ENCODE data around the gene TRAPPC12.
A peak's percentile ranks its signal among the peaks of the same experiment; 100 is the strongest.

Gene TRAPPC12

GRCh38 chr2:3486047-3487027 is 106.8 kb downstream of the TRAPPC12 start:
- H3K27ac ChIP-seq: no peak overlapping the region
- H3K9me3 ChIP-seq (ENCODE audit: severe bottlenecking): peaks cover 36% of the 10 kb centered on the region
- no peak overlapping the region for H3K4me3 ChIP-seq (ENCODE audit: low read depth, low read length)

GRCh38 chr2:3487028-3487425 is 107.5 kb downstream of the TRAPPC12 start:
- H3K4me3 ChIP-seq (ENCODE audit: low read depth, low read length): no peak overlapping the region
- DNase-seq: no peak
- TF ChIP-seq CTCF (IDR thresholded peaks at IDR 0.05; ENCODE audit: low read depth, low read length): no peak
- peaks cover 36% of the 10 kb centered on the region for H3K9me3 ChIP-seq (ENCODE audit: severe bottlenecking)
- peaks cover 12% of the 10 kb centered on the region for H3K36me3 ChIP-seq
- no peak overlapping the region for H3K27ac ChIP-seq
- H3K27me3 ChIP-seq (ENCODE audit: insufficient read depth, low read depth, severe bottlenecking): no peaks in the 10 kb centered on the region

More at GRCh38 chr2:3486047-3487027, 106.8 kb downstream of the TRAPPC12 start:
- no peak for TF ChIP-seq CTCF (IDR thresholded peaks at IDR 0.05; ENCODE audit: low read depth, low read length)
- Histone ChIP-seq H3K36me3 (peaks cover 12% of the 10 kb centered on the region), H3K27me3 (ENCODE audit: insufficient read depth, low read depth, severe bottlenecking) (no peaks in the 10 kb centered on the region)
- DNase-seq: no peak

DNA sequence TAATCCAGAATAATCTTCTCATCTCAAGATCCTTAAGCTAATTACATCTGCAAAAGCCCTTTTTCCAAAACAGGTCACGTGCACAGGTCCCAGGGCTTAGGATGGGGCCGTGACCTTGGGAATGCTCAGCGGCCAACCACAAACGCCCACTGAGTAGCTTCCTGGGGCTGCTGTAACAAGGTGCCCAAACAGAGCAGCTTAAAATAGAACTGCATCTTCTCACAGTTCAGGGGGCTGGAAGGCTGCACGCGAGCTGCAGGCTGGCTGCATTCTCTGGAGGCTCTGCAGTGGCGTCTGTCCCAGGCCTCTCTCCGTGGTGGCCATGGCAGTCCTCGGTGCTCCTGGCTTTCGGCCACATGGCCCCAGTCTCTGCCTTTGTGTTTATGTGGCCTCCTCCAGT is 107.9 kb downstream of the TRAPPC12 start:
- H3K4me3 ChIP-seq (ENCODE audit: low read depth, low read length): no peak overlapping the region
- no peak for TF ChIP-seq CTCF (IDR thresholded peaks at IDR 0.05; ENCODE audit: low read depth, low read length)
- H3K27ac ChIP-seq: no peak overlapping the region
- H3K27me3 ChIP-seq (ENCODE audit: insufficient read depth, low read depth, severe bottlenecking): no peaks in the 10 kb centered on the region
- H3K36me3 ChIP-seq: peaks cover 12% of the 10 kb centered on the region
- peaks cover 36% of the 10 kb centered on the region for H3K9me3 ChIP-seq (ENCODE audit: severe bottlenecking)
- peak; percentile 52 for DNase-seq

GRCh38 chr2:3488061-3488531 is 108.6 kb downstream of the TRAPPC12 start:
- Histone ChIP-seq H3K4me3 (ENCODE audit: low read depth, low read length) (no peak overlapping the region), H3K9me3 (ENCODE audit: severe bottlenecking) (peaks cover 36% of the 10 kb centered on the region), H3K27ac (no peak overlapping the region), H3K36me3 (peaks cover 12% of the 10 kb centered on the region), H3K27me3 (ENCODE audit: insufficient read depth, low read depth, severe bottlenecking) (no peaks in the 10 kb centered on the region)
- DNase-seq: no peak
- no peak for TF ChIP-seq CTCF (IDR thresholded peaks at IDR 0.05; ENCODE audit: low read depth, low read length)

GRCh38 chr2:3488855-3489763 is 109.6 kb downstream of the TRAPPC12 start:
- Histone ChIP-seq H3K27ac (no peak overlapping the region), H3K36me3 (peaks cover 12% of the 10 kb centered on the region), H3K4me3 (ENCODE audit: low read depth, low read length) (no peak overlapping the region), H3K27me3 (ENCODE audit: insufficient read depth, low read depth, severe bottlenecking) (no peaks in the 10 kb centered on the region), H3K9me3 (ENCODE audit: severe bottlenecking) (peaks cover 36% of the 10 kb centered on the region)
- no peak for TF ChIP-seq CTCF (IDR thresholded peaks at IDR 0.05; ENCODE audit: low read depth, low read length)
- no peak for DNase-seq

Measured in WERI-Rb-1 (cell line).